AML-193 (cell line): ENCODE data around the gene KCNJ6.
"Not testable (repeated sequence)": the region's sequence is repeated elsewhere in the genome, so short reads cannot be mapped to it uniquely, and the experiment has no call there.

ENCODE experiments used
- DNase-seq, 2 experiments: peaks; one replicate each; lab custom pipeline; 2025; lab: John Stamatoyannopoulos, UW

Gene KCNJ6, protein sequence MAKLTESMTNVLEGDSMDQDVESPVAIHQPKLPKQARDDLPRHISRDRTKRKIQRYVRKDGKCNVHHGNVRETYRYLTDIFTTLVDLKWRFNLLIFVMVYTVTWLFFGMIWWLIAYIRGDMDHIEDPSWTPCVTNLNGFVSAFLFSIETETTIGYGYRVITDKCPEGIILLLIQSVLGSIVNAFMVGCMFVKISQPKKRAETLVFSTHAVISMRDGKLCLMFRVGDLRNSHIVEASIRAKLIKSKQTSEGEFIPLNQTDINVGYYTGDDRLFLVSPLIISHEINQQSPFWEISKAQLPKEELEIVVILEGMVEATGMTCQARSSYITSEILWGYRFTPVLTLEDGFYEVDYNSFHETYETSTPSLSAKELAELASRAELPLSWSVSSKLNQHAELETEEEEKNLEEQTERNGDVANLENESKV

DNA sequence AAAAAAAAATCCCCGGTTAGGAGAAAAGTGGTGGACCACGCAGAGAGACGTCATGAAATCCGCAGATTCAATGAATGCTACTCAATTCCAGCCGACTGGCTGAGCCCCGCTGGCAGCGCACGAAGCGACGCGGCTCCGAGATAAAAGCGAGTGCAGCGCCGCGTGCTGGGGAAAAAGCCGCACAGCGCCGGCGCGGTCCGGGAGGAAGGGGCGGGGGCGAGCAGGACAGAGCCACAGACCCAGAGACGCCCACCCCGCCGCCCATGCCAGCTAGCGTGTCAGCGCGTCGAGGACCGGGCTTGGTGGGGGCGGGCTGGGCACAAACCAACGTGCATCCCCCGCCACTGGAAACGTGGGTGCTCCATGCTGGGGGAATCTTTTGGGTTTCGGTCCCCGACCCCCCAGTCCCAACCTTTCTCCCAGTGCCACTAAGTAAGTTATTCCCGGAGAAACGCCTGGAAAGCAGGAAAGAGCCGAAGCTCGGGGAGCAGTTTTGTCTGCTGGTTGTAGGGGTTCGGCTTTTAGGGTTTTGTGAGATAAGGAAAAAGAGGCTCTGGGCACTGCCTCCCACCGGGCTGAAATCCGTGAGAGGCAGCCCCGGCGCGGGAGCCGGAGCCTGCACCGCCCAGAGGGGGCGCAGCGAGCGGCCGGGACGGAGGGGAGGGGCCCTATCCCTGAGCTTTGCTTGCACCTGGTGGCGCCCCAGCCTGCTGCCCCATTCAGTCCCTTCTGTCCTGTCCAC, at the start of gene KCNJ6:
KCNJ6 (minus strand) TSS at position 148 of the 742 bp plus-strand sequence. CDS start 75,775 bp downstream, outside the sequence.
- DNase-seq, result no peak

GRCh38 chr21:37965088-37965805, 49.0 kb upstream of the KCNJ6 start:
- no peak for DNase-seq

DNA sequence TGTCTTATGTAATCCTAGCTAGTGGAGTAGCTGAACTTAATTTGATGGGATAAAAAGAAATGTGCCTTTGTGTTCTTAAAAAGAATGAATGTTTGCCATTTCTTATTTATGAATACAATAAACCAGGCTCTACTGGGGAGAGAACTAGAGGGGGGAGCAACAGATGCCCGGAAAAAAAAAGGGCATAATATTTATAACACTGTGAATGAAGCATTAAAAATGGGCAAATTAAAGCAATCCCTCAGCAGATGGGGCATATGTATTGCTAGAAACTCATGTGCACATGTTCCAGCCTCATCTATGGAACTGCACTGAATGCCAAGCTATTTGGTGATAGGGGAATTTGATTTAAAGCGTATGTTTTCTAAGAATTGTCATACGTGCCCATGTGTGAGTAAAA, 42.3 kb upstream of the KCNJ6 start:
- no peak for DNase-seq

GRCh38 chr21:37956772-37957171, 40.5 kb upstream of the KCNJ6 start:
- no peak for DNase-seq

GRCh38 chr21:37945036-37945435, 28.8 kb upstream of the KCNJ6 start:
- no peak for DNase-seq

DNA sequence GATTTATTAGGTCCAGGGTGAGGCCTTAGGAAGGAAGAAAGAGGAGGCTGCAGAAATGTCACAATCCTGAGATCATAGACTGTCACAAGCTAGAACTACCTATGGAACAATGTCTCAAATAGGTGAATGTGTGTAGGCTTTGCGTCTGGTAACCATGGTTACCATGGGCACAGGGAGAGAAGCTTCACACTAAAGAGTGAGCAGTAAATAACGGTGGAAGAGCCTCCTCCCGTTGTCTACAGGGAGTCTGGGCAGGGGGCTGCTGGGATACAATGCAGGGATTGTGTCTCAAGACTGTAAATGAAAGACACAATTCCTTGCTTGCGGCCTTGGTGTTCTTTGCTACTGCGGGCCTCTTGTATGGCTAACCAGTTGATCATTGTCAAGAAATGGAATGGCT, 28.2 kb upstream of the KCNJ6 start:
- DNase-seq, result no peak

GRCh38 chr21:37940691-37941090, 24.4 kb upstream of the KCNJ6 start:
- no peak for DNase-seq

DNA sequence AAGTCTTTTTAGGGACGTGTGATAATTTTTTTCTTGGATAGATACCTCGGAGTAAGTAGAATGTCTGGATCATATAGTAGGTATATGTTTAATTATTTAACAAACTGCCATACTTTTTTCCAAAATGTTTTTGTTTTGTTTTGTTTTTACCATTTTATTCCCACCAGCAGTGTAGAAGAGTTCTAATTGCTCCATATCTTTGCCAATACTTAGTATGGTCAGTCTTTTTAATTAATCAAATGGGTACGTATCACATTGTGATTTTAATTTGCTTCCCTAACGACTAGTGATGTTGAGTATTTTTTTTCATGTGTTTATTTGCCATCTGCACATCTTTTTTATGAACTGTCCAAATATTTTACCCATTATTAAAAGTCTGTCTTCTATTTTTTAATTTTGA, 23.6 kb upstream of the KCNJ6 start:
- no peak for DNase-seq

DNA sequence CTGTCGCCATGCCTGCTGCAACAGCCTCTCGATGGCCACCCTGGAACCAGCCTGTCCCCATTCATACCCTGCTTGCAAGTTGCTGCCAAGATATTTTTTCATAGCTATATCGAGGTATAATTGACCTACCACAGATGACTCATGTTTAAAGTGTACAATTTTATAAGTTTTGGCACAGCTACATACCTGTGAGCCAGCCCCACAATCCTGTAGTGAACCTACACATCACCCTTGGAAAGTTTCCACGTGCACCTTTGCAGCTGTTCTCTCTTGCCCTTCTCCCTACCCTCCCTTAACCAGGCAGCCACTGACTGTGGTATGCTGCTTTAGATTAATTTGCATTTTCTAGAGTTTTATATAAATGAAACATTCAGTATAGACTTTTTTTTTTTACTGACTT, 23.0 kb upstream of the KCNJ6 start:
- DNase-seq, result no peak

DNA sequence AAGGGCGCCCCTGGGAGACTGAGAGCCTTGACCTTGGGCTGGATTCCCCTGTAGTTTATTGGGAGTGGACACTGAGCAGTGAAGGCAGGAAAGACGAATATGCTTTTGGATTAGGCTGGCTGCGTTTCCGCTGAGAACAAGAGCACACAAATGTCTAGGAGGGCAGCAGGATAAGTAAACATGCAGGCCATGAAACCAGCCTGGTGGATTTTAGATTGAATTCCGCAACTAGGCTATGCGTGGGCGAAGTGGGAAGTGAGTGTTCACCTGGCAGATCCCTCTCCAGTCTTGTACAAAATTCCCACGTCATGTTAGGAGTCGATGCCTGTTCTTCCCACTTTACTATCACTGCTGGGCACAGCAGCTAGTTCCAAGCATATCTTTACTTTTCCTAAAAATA, 21.4 kb upstream of the KCNJ6 start:
- DNase-seq, result no peak

DNA sequence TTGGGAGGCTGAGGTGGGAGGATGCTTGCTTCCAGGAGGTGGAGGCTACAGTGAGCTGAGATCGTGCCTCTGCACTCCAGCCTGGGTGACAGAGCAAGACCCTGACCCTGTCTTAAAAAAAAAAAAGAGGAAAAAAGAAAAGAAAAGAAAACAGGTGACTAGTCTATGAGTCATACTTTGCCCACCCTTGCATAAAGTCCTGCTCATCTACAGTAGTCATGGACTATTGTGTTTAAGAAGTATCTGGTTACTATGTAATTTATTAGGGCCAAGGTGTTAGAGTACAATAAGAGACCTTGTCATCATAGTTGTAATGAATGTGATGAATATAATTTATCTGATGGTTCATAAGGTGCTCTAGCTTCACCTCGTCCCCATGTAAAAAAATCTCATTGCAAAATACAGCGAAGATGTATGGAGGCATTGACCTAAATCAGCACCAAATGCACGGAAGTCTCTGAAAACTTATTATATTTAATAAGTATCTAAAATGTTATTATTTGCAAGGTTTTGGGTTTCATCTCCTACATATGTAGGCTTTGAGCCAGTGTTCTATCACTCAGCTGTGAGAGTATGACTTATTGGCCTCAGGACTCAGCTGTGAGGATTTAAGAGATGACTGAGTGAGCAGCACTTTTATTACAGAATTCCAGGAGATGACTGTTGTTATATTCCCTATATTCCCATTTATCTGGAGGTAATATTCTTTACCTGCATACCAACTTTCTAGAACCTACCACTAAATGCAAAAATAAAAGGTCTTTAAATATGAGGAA, 19.9 kb upstream of the KCNJ6 start:
- no peak for DNase-seq

DNA sequence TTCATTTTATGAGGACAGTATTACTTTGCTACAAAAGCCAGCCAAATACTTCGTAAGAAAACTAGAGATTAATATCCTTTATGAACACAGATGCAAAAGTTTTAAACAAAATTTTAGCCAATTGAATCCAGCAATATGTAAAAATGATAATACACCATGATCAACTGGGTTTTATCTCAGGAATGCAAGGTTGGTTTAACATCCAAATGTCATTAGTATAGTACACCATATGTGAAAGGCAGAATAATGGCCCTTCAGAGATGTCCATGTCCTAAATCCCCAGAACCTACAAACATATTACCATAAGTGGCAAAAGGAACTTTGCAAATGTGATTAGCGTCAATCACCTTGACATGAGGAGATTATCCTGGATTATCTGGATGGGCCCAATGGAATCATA, 16.7 kb upstream of the KCNJ6 start:
- no peak for DNase-seq

GRCh38 chr21:37927711-37928110, 11.5 kb upstream of the KCNJ6 start:
- DNase-seq, result no peak

- no peak for DNase-seq
Observed at GRCh38 chr21:37921091-37921490, 4.8 kb upstream of the KCNJ6 start.

DNA sequence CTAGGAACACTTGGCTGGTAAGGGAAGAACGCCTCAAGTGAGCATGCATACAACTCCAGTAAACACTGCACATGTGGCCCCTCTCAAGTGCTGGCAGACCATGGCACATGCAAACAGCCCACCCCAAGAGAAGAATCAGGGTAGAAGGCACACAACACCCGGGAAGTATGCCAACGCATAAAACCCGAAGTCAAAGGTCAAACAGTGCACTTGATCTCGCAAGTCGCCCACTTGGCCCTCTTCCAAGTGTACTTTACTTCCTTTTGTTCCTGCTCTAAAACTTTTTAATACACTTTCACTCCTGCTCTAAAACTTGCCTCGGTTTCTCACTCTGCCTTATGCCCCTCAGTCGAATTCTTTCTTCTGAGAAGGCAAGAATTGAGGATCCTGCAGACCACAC, 4.0 kb upstream of the KCNJ6 start:
- DNase-seq, result not testable (repeated sequence)

DNA sequence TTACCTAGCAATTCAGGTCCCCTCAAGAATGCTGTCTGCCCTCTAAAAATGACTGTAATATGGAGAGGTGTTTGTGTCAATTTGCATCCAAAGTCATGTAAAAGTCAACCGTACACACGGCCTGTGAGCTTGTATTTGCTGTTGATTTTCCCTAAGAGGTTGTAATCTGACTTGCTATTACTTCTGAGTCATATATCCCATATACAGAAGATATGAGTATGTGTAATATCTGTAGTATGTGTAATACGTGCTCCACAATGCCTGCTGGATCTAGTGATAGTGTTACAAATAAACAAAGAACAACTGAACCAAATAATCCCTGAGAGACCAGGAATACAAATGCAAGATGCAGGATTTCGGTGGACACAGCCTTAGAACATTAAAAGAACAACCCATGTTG, 1.4 kb upstream of the KCNJ6 start:
- no peak for DNase-seq

GRCh38 chr21:37915941-37916309, 332 bp downstream of the KCNJ6 start:
- DNase-seq, result no peak

GRCh38 chr21:37915497-37915911, 753 bp downstream of the KCNJ6 start:
- DNase-seq, result no peak

DNA sequence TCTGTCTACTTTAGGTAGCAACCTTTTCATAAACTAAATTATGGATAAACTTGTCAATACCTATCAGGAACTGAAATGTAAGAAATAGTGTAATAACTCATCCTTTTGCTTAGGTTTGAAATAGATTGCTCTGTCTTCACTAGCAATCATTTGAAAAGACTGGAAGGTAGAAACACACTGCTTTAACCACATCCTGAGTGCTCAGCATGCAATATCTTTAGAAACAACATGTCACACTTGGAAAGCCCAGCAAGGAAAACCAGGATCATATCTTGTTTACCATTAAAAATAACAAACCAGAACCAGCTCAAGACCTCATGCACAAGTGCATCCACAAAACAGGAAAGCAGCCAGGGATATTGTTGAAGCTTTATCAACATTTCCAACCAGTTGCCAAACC, 3.6 kb downstream of the KCNJ6 start:
- DNase-seq, result no peak

DNA sequence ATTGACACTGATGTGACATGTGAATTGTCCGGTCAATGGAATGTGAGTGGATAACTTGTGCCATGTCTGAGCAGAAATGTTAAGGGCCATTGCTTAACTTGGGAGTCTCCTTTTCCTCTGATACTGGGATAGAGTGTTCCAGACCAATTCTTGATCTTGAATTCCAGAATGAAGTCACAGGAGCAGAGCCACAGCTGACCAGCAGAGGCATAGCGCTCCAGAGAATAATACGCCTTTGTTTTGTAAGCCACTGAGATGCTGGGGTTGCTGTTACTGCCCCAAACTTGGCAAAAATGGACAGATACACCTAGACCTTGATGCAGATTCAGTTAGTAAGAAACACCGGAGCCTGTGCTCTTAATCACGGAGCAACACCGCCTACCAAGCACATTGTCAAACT, 6.3 kb downstream of the KCNJ6 start:
- DNase-seq, result no peak

DNA sequence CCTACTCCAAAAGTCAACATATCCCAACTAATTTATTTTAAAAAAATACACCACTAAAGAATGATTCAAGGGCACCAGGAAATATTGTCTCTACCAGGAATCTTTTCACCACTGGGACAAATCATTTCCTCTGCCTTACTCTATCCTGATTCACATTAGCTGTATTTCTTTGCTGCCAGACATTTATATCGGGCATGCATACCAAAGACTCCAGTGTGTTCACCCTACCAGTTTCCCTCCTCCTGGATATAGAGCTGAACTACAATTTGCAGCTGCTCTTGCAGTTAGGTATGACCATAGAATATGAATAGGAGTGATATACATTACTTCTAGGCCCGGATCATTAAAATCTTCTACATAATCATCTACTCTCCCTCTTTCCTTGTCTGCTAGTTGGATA, 7.6 kb downstream of the KCNJ6 start:
- no peak for DNase-seq

DNA sequence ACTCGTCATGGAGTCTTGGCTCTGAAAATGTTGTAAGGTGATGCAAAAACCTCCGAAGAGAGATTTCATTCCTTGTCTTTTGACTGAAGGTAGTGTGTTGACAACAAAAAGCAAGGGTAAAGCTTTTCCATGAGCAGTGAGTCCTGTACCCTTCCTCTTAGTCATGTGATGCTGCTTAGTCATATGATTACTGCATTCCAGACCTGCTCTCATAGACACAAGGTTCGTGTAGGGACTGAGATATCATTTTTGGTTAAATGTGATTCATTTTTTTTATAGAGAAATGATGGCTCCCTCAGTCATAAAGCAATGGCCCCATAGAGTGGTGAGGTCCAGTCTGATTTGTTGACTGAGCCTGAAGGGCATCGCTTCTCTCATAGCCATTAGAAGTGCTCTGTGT, 9.2 kb downstream of the KCNJ6 start:
- no peak for DNase-seq
